Activated CD8-positive, alpha-beta memory T cell treated with anti-CD3 and anti-CD28 coated beads, Interleukin-2, amount 50 U/mL, for 4 hours (primary cell): ENCODE results near the gene BICC1.
"Not testable (repeated sequence)": the region's sequence is repeated elsewhere in the genome, so short reads cannot be mapped to it uniquely, and the experiment has no call there.

ENCODE experiments used
- DNase-seq: peaks from one replicate; pipeline ENCODE4 v3.0.0-alpha.2; 2020

Gene BICC1

GRCh38 chr10:58836991-58837575 lies 324.4 kb downstream of the BICC1 start:
- DNase-seq = no peak

GRCh38 chr10:58837826-58838225 lies 325.2 kb downstream of the BICC1 start:
- no peak for DNase-seq

GRCh38 chr10:58838561-58839208 lies 326.0 kb downstream of the BICC1 start:
- DNase-seq = no peak

- DNase-seq = no peak
Measured at GRCh38 chr10:58839771-58840170, 327.1 kb downstream of the BICC1 start.

- no peak for DNase-seq
Measured at GRCh38 chr10:58840840-58841435, 328.3 kb downstream of the BICC1 start.

- no peak for DNase-seq
Measured at GRCh38 chr10:58842860-58843376, 330.2 kb downstream of the BICC1 start.

GRCh38 chr10:58843760-58844159 lies 331.1 kb downstream of the BICC1 start:
- no peak for DNase-seq

- DNase-seq = no peak
Measured at GRCh38 chr10:58844680-58845079, 332.0 kb downstream of the BICC1 start.

- no peak for DNase-seq
Measured at GRCh38 chr10:58846856-58847255, 334.2 kb downstream of the BICC1 start.

GRCh38 chr10:58851606-58852005 lies 338.9 kb downstream of the BICC1 start:
- no peak for DNase-seq

GRCh38 chr10:58853668-58854067 lies 341.0 kb downstream of the BICC1 start:
- DNase-seq = no peak

- DNase-seq = no peak
Measured at GRCh38 chr10:58854811-58855210, 342.1 kb downstream of the BICC1 start.

GRCh38 chr10:58856508-58857240 lies 344.0 kb downstream of the BICC1 start:
- no peak for DNase-seq

GRCh38 chr10:58857251-58857805 lies 344.7 kb downstream of the BICC1 start:
- no peak for DNase-seq

GRCh38 chr10:58858123-58858522 lies 345.5 kb downstream of the BICC1 start:
- DNase-seq = not testable (repeated sequence)

- no peak for DNase-seq
Measured at GRCh38 chr10:58859526-58859925, 346.9 kb downstream of the BICC1 start.

- DNase-seq = no peak
Measured at GRCh38 chr10:58867683-58868082, 355.0 kb downstream of the BICC1 start.

GRCh38 chr10:58868736-58869435 lies 356.2 kb downstream of the BICC1 start:
- no peak for DNase-seq

GRCh38 chr10:58870070-58870469 lies 357.4 kb downstream of the BICC1 start:
- no peak for DNase-seq

- DNase-seq = no peak
Measured at GRCh38 chr10:58873161-58873560, 360.5 kb downstream of the BICC1 start.
